WERI-Rb-1 (cell line): ENCODE measurements around the gene DRD5.

Experiments
- DNase-seq: peaks from one replicate; pipeline ENCODE4 v3.0.0-alpha.2; 2020
- H3K27ac ChIP-seq: fragments of 250-450 bp; sonication (Bioruptor Pico); 2 replicates; pipeline ENCODE4 v1.5.1; 2020; ENCODE audit warnings: mild to moderate bottlenecking, moderate library complexity
- H3K27me3 ChIP-seq: fragments of 250-450 bp; sonication (Bioruptor Pico); 2 replicates; pipeline ENCODE4 v1.5.1; 2021; ENCODE audit warnings: mild to moderate bottlenecking, low read depth, moderate library complexity; ENCODE audit not compliant: insufficient read depth, severe bottlenecking
- H3K36me3 ChIP-seq: fragments of 250-450 bp; sonication (Bioruptor Pico); 2 replicates; pipeline ENCODE4 v1.5.1; 2020; ENCODE audit warnings: mild to moderate bottlenecking, moderate library complexity
- H3K4me3 ChIP-seq: 2 replicates; pipeline ENCODE4 v1.5.1; 2011; ENCODE audit warnings: low read depth, mild to moderate bottlenecking, control low read depth, low read length
- H3K9me3 ChIP-seq: fragments of 250-450 bp; sonication (Bioruptor Pico); 2 replicates; pipeline ENCODE4 v1.5.1; 2021; ENCODE audit warnings: mild to moderate bottlenecking, moderate library complexity; ENCODE audit not compliant: severe bottlenecking
- CTCF ChIP-seq: IDR thresholded peaks from 2 replicates; pipeline ENCODE4 v1.5.1; 2011; ENCODE audit warnings: low read depth, mild to moderate bottlenecking, control low read depth, inconsistent platforms, low read length

The DRD5 gene

GRCh38 chr4:9832640-9833039 is 51.2 kb downstream of the DRD5 start:
- DNase-seq, result no peak
- Histone ChIP-seq H3K36me3 (no peaks in the 10 kb centered on the region), H3K4me3 (no peak overlapping the region), H3K27ac (no peak overlapping the region), H3K9me3 (no peaks in the 10 kb centered on the region), H3K27me3 (no peaks in the 10 kb centered on the region)
- no peak for TF ChIP-seq CTCF

GRCh38 chr4:9833421-9833820 is 52.0 kb downstream of the DRD5 start:
- H3K27me3 ChIP-seq, result no peaks in the 10 kb centered on the region
- DNase-seq, result no peak
- TF ChIP-seq CTCF, result no peak
- H3K4me3 ChIP-seq, result no peak overlapping the region
- no peak overlapping the region for H3K27ac ChIP-seq
- no peaks in the 10 kb centered on the region for H3K36me3 ChIP-seq
- no peaks in the 10 kb centered on the region for H3K9me3 ChIP-seq
